ENCODE results near the gene DLEC1. TPM values are rescaled to one million over a fixed set of nuclear protein-coding genes. Genes with fewer than 3 reads are reported as not detected.

Gene DLEC1
- total and polyA plus RNA-seq, 2 donors (not counting 1 experiment from before 2014, with no cell fraction given) = under 0.01 to 0.02 TPM

GRCh38 chr3:38094999-38095398 lies 56.0 kb downstream of the DLEC1 start:
- H4K20me1 ChIP-seq (ENCODE audit: control insufficient read depth, extremely low read depth, insufficient read depth, low read length) = no peaks in the 10 kb centered on the region
- no peaks in the 10 kb centered on the region for H3K36me3 ChIP-seq (ENCODE audit: control insufficient read depth, insufficient read depth, low read length)
- H3K9me3 ChIP-seq (ENCODE audit: control insufficient read depth, insufficient read depth, low read depth, low read length) = no peaks in the 10 kb centered on the region
- H3K27me3 ChIP-seq (ENCODE audit: control insufficient read depth, insufficient read depth, low read length) = peaks cover 21% of the 10 kb centered on the region
- H2AFZ ChIP-seq (ENCODE audit: low read length) = no peak overlapping the region
- DNase-seq (ENCODE audit: low read depth in 2 of 2) = no peak
- no peak overlapping the region for H3K4me3 ChIP-seq (replicated peaks in 1 of 4; ENCODE audit: control extremely low read depth in 1 of 4, insufficient read depth in 1 of 4, low read depth in 3 of 4, low read length in 4 of 4)
- H3K79me2 ChIP-seq (ENCODE audit: control insufficient read depth, insufficient read depth, low read length) = no peaks in the 10 kb centered on the region
- H3K4me2 ChIP-seq (ENCODE audit: extremely low read depth, insufficient read depth, low read length) = no peak overlapping the region
- TF ChIP-seq CTCF (conservative IDR thresholded peaks at IDR 0.05 in 1 of 2, IDR thresholded peaks at IDR 0.05 in 1 of 2; ENCODE audit: low read depth in 1 of 2, low read length in 2 of 2) = no peak
- no peak for TF ChIP-seq EZH2 (IDR thresholded peaks at IDR 0.05; ENCODE audit: low read length, missing control alignments)
- no peak overlapping the region for H3K27ac ChIP-seq (ENCODE audit: insufficient read depth, low read length)
- H3K4me1 ChIP-seq (ENCODE audit: control insufficient read depth, extremely low read depth, insufficient read depth, low read length) = no peaks in the 10 kb centered on the region
- no peak overlapping the region for H3K9ac ChIP-seq (ENCODE audit: insufficient read depth, low read length)

GRCh38 chr3:38095669-38096483 lies 56.9 kb downstream of the DLEC1 start:
- Histone ChIP-seq H3K79me2 (ENCODE audit: control insufficient read depth, insufficient read depth, low read length) (no peaks in the 10 kb centered on the region), H4K20me1 (ENCODE audit: control insufficient read depth, extremely low read depth, insufficient read depth, low read length) (no peaks in the 10 kb centered on the region), H3K36me3 (ENCODE audit: control insufficient read depth, insufficient read depth, low read length) (no peaks in the 10 kb centered on the region), H3K27me3 (ENCODE audit: control insufficient read depth, insufficient read depth, low read length) (peaks cover 23% of the 10 kb centered on the region), H3K4me1 (ENCODE audit: control insufficient read depth, extremely low read depth, insufficient read depth, low read length) (no peaks in the 10 kb centered on the region), H2AFZ (ENCODE audit: low read length) (no peak overlapping the region), H3K27ac (ENCODE audit: insufficient read depth, low read length) (no peak overlapping the region), H3K4me2 (ENCODE audit: extremely low read depth, insufficient read depth, low read length) (no peak overlapping the region), H3K9me3 (ENCODE audit: control insufficient read depth, insufficient read depth, low read depth, low read length) (no peaks in the 10 kb centered on the region), H3K4me3 (replicated peaks in 1 of 4; ENCODE audit: control extremely low read depth in 1 of 4, insufficient read depth in 1 of 4, low read depth in 3 of 4, low read length in 4 of 4) (no peak overlapping the region), H3K9ac (ENCODE audit: insufficient read depth, low read length) (no peak overlapping the region)
- TF ChIP-seq EZH2 (IDR thresholded peaks at IDR 0.05; ENCODE audit: low read length, missing control alignments) (no peak), CTCF (conservative IDR thresholded peaks at IDR 0.05 in 1 of 2, IDR thresholded peaks at IDR 0.05 in 1 of 2; ENCODE audit: low read depth in 1 of 2, low read length in 2 of 2) (no peak)
- DNase-seq (ENCODE audit: low read depth in 2 of 2) = no peak

GRCh38 chr3:38097446-38098375 lies 58.7 kb downstream of the DLEC1 start:
- Histone ChIP-seq H3K4me2 (ENCODE audit: extremely low read depth, insufficient read depth, low read length) (no peak overlapping the region), H4K20me1 (ENCODE audit: control insufficient read depth, extremely low read depth, insufficient read depth, low read length) (no peaks in the 10 kb centered on the region), H3K9ac (ENCODE audit: insufficient read depth, low read length) (no peak overlapping the region), H3K4me1 (ENCODE audit: control insufficient read depth, extremely low read depth, insufficient read depth, low read length) (no peaks in the 10 kb centered on the region), H3K27me3 (ENCODE audit: control insufficient read depth, insufficient read depth, low read length) (peaks cover 29% of the 10 kb centered on the region), H3K36me3 (ENCODE audit: control insufficient read depth, insufficient read depth, low read length) (no peaks in the 10 kb centered on the region), H2AFZ (ENCODE audit: low read length) (no peak overlapping the region), H3K4me3 (replicated peaks in 1 of 4; ENCODE audit: control extremely low read depth in 1 of 4, insufficient read depth in 1 of 4, low read depth in 3 of 4, low read length in 4 of 4) (no peak overlapping the region), H3K27ac (ENCODE audit: insufficient read depth, low read length) (no peak overlapping the region), H3K9me3 (ENCODE audit: control insufficient read depth, insufficient read depth, low read depth, low read length) (no peaks in the 10 kb centered on the region), H3K79me2 (ENCODE audit: control insufficient read depth, insufficient read depth, low read length) (no peaks in the 10 kb centered on the region)
- DNase-seq (ENCODE audit: low read depth in 2 of 2) = no peak
- TF ChIP-seq EZH2 (IDR thresholded peaks at IDR 0.05; ENCODE audit: low read length, missing control alignments) = no peak
- TF ChIP-seq CTCF (conservative IDR thresholded peaks at IDR 0.05 in 1 of 2, IDR thresholded peaks at IDR 0.05 in 1 of 2; ENCODE audit: low read depth in 1 of 2, low read length in 2 of 2) = no peak
